HuH-7 (cell line): Measurements from ENCODE around the gene NELL1.

Source experiments
- DNase-seq: peaks from one replicate; pipeline ENCODE4 v3.0.0; 2011; ENCODE audit warnings: low spot score

The NELL1 gene

GRCh38 chr11:20966489-20966888 lies 297.1 kb downstream of the NELL1 start:
- DNase-seq: no peak

GRCh38 chr11:20973940-20974559 lies 304.7 kb downstream of the NELL1 start:
- DNase-seq: no peak

GRCh38 chr11:20980736-20981135 lies 311.4 kb downstream of the NELL1 start:
- DNase-seq: no peak

- no peak for DNase-seq
Measured at GRCh38 chr11:20990447-20990846, 321.1 kb downstream of the NELL1 start.

- no peak for DNase-seq
Measured at GRCh38 chr11:20991471-20991870, 322.1 kb downstream of the NELL1 start.

GRCh38 chr11:21007297-21007696 lies 337.9 kb downstream of the NELL1 start:
- DNase-seq: no peak

- DNase-seq: no peak
Measured at GRCh38 chr11:21018248-21018647, 348.9 kb downstream of the NELL1 start.

- no peak for DNase-seq
Measured at GRCh38 chr11:21026685-21027084, 357.3 kb downstream of the NELL1 start.

GRCh38 chr11:21037850-21038249 lies 368.5 kb downstream of the NELL1 start:
- DNase-seq: no peak

GRCh38 chr11:21038801-21039200 lies 369.4 kb downstream of the NELL1 start:
- no peak for DNase-seq

- DNase-seq: no peak
Measured at GRCh38 chr11:21040630-21041029, 371.2 kb downstream of the NELL1 start.

- no peak for DNase-seq
Measured at GRCh38 chr11:21048626-21049025, 379.2 kb downstream of the NELL1 start.

GRCh38 chr11:21053466-21053865 lies 384.1 kb downstream of the NELL1 start:
- no peak for DNase-seq

GRCh38 chr11:21056644-21057043 lies 387.3 kb downstream of the NELL1 start:
- no peak for DNase-seq

GRCh38 chr11:21059879-21060278 lies 390.5 kb downstream of the NELL1 start:
- DNase-seq: no peak

- no peak for DNase-seq
Measured at GRCh38 chr11:21066030-21066429, 396.6 kb downstream of the NELL1 start.

- no peak for DNase-seq
Measured at GRCh38 chr11:21068886-21069285, 399.5 kb downstream of the NELL1 start.

GRCh38 chr11:21069909-21070308 lies 400.5 kb downstream of the NELL1 start:
- DNase-seq: no peak

GRCh38 chr11:21072558-21072957 lies 403.2 kb downstream of the NELL1 start:
- no peak for DNase-seq

- DNase-seq: no peak
Measured at GRCh38 chr11:21082853-21083252, 413.5 kb downstream of the NELL1 start.

GRCh38 chr11:21088930-21089329 lies 419.5 kb downstream of the NELL1 start:
- no peak for DNase-seq

- DNase-seq: no peak
Measured at GRCh38 chr11:21104641-21105040, 435.3 kb downstream of the NELL1 start.

GRCh38 chr11:21105196-21105917 lies 436.0 kb downstream of the NELL1 start:
- no peak for DNase-seq

- DNase-seq: no peak
Measured at GRCh38 chr11:21109341-21109740, 440.0 kb downstream of the NELL1 start.
